Glutamatergic neuron (in vitro differentiated cells): ENCODE data around the gene PLK5. TPM values are rescaled to one million over a fixed set of nuclear protein-coding genes. Genes with fewer than 3 reads are reported as not detected.

Source experiments
- DNase-seq: peaks from one replicate; pipeline ENCODE4 v3.0.0; 2022
- H3K27ac Mint-ChIP-seq: one replicate; pipeline ENCODE4 v1.8.0; 2020; ENCODE audit warnings: mild to moderate bottlenecking, mixed read lengths, inconsistent platforms; ENCODE audit not compliant: unreplicated experiment
- H3K27me3 Mint-ChIP-seq: one replicate; pipeline ENCODE4 v1.8.0; 2020; ENCODE audit warnings: mild to moderate bottlenecking, moderate library complexity, mixed read lengths, inconsistent platforms; ENCODE audit not compliant: unreplicated experiment
- H3K36me3 Mint-ChIP-seq: one replicate; pipeline ENCODE4 v1.8.0; 2020; ENCODE audit warnings: mild to moderate bottlenecking, mixed read lengths, inconsistent platforms; ENCODE audit not compliant: unreplicated experiment
- H3K4me1 Mint-ChIP-seq: one replicate; pipeline ENCODE4 v1.8.0; 2020; ENCODE audit warnings: mild to moderate bottlenecking, low read depth, mixed read lengths, inconsistent platforms; ENCODE audit not compliant: unreplicated experiment
- H3K4me3 Mint-ChIP-seq: one replicate; pipeline ENCODE4 v1.8.0; 2020; ENCODE audit warnings: mild to moderate bottlenecking, mixed read lengths, inconsistent platforms; ENCODE audit not compliant: unreplicated experiment
- H3K9me3 Mint-ChIP-seq: one replicate; pipeline ENCODE4 v1.8.0; 2020; ENCODE audit warnings: mild to moderate bottlenecking, moderate library complexity, mixed read lengths, inconsistent platforms; ENCODE audit not compliant: unreplicated experiment
- total RNA-seq: library from RNA; stranded (reverse); fragmentation: NEBNext Ultra II Directional; extraction: Animal tissue kit (Norgen Biotek cat#: 25700); gene quantifications from one replicate; pipeline ENCODE4 v1.2.1, GENCODE V29; 2021; ENCODE audit not compliant: unreplicated experiment
- TF ChIP-seq, protein P1 (sequence below): fragments of 200-600 bp; sonication (generic); IDR thresholded peaks from one replicate; pipeline ENCODE4 v1.5.0; 2021; ENCODE audit not compliant: partially characterized antibody, unreplicated experiment

PLK5 gene
- total RNA-seq, 1 donor from 2014 or later = 0.69 TPM

DNA sequence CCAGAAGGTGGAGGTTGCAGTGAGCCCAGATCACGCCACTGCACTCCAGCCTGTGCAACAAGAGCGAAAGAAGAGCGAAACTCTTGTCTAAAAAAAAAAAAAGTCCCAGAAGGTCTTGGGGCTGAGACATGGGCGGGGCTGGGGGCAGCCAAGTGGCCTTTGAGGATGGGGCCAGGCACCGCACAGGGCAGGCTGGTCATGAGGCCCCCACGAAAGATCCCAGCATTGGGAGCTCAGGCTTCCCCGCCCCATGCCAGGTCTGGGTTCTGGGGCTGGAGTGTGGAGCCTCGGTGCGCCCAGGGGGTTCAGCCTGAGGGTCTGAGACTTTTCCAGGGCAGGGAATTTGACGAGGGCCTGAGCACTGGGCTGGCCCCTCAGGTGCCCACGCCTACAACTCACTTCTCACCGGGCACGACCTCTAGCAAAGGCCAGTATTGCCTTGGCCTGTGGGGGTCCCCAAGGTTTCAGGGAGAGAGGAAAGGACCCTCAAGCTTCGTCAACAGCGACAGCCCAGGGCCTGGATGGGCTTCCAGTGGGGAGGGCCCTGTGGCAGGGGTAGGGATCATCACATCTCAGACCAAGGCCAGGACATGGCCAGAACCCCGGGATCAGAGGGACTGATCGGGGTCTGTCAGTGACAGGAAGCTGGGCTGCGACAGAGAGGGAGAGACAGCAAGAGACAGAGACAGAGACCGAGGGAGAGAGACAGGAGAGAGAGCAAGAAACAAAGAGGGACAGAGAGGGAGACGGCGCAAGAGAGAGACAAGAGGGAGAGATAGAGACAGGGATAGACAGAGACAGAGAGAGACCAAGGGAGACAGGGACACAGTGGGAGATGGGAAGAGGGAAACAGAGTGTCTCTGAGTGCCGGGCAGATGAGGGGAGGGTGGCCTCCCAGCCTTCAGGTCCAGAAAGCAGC is 51.7 kb downstream of the PLK5 start:
- Mint-ChIP-seq H3K4me1 (no peaks in the 10 kb centered on the region), H3K9me3 (peaks cover 4% of the 10 kb centered on the region), H3K27ac (no peak overlapping the region), H3K27me3 (peaks cover 9% of the 10 kb centered on the region), H3K4me3 (no peak overlapping the region), H3K36me3 (no peaks in the 10 kb centered on the region)
- TF ChIP-seq, protein P1, sequence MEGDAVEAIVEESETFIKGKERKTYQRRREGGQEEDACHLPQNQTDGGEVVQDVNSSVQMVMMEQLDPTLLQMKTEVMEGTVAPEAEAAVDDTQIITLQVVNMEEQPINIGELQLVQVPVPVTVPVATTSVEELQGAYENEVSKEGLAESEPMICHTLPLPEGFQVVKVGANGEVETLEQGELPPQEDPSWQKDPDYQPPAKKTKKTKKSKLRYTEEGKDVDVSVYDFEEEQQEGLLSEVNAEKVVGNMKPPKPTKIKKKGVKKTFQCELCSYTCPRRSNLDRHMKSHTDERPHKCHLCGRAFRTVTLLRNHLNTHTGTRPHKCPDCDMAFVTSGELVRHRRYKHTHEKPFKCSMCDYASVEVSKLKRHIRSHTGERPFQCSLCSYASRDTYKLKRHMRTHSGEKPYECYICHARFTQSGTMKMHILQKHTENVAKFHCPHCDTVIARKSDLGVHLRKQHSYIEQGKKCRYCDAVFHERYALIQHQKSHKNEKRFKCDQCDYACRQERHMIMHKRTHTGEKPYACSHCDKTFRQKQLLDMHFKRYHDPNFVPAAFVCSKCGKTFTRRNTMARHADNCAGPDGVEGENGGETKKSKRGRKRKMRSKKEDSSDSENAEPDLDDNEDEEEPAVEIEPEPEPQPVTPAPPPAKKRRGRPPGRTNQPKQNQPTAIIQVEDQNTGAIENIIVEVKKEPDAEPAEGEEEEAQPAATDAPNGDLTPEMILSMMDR = no peak
- no peak for DNase-seq

DNA sequence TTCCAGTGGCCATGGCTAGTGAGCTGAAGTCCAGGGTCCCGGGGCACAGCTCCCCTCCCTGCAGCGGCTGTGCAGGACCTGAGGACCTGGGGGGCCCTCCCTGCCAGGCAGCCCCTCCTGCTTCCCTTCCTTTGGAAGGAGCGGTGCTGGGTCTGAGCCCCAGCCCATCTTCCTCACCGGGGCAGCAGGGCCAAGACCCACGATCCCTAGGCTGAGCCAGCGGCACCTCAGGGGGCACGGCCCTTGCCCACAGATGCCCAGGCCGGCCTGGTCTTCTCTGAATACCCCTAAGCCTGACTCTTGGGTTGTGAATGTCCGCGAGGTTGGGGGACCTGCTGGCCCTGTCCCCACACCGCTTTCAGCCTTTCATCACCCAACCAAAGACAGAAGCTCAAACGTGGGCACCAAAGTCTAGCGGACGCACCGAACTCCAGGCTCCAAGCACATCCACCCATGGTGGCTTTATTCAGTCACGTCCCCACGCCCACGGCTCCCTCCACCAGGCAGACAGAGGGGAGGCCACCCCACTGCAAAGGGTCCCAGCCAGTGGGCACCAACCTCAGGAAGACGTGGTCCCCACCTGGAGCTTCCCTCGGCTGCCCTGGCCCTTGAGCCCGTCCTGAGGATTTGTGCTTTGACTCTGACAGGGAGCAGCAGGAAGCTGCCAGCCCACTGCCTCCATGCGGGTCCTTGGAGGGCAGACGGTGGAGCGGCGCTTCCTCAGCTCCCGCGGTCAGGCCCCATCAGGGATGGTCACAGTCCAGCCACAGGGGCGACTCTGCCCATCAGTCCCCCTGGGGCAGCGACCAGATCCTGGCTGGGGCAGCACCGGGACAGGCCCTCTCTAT is 52.6 kb downstream of the PLK5 start:
- TF ChIP-seq, protein P1 = no peak
- Mint-ChIP-seq H3K27me3 (peaks cover 9% of the 10 kb centered on the region), H3K9me3 (peaks cover 4% of the 10 kb centered on the region), H3K4me3 (no peak overlapping the region), H3K36me3 (no peaks in the 10 kb centered on the region), H3K27ac (no peak overlapping the region), H3K4me1 (no peaks in the 10 kb centered on the region)
- no peak for DNase-seq

DNA sequence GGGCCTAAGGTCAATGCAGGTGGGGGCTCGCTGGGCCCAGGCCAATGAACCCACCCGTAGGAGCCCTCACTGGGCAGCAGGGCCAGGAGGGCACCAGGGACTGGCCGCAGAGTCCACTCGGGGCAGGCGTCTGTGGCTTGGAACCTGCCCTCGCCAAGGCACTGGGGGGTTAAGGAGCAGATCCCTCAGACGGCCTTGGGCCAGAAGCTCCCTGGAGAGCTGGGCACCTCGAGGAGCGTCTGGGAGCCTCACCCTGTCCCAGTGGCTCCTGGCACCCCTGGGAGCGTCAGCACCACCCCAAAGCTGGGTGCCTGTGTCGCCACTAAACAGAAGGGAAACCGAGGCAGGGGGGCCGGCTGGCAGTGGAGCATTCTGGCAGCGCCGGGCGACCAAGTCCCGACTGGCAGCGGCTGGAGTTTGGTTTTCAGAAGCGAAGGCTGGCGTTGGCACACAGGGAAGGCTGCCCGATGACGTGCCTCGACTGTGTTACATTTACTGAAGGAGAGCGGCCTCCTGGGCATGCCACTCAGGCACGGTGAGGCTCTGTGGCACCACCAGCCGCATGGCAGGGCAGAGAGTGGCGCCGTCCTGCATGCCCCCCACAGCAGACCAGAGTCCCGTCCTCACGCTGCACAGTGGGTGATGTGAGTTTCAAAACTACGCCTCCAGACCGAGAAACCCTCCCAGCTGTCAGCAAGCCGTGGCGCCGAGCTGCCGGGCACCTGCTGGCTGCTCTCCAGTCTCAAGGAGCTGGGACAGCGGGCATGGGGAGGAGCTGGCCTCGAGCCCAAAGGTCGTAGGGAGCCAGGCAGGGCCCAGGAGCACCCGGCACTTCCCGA is 53.4 kb downstream of the PLK5 start:
- Mint-ChIP-seq H3K36me3 (no peaks in the 10 kb centered on the region), H3K4me3 (no peak overlapping the region), H3K4me1 (no peaks in the 10 kb centered on the region), H3K27me3 (peaks cover 7% of the 10 kb centered on the region), H3K9me3 (peaks cover 4% of the 10 kb centered on the region), H3K27ac (no peak overlapping the region)
- DNase-seq = no peak
- TF ChIP-seq, protein P1 = no peak

DNA sequence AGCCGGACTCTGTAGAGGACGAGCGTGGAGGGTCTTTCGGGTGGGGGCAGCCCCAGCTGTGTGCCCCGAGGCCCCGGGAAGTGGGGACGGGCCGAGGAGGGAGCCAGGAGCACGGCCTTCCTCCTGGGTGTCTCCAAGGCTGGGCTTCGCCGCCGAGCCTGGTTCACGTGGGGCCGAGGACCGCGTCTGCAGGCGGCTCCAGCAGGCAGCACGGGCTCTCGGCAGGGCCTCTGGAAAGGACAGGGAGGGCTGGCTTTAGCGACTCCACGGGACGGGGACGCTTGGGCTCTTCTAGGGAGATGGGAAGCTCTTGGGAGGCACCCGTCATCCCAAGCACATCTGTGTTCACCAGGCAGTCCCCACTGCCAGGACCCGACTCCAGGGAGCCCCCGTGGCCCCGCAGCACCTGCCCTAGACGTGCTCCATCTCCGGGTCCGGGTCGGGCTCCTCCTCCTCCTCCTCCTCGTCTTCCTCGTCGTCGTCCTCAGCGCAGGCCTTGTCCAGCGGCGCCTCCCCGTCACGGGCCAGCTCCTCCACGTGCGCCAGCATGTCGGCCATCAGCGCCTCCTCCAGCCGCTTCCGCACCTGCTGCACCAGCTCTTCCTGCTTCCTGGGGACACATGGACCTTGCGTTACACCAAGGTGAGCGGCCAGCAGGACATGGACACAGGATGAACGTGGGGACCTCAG is 54.2 kb downstream of the PLK5 start:
- Mint-ChIP-seq H3K4me1 (no peaks in the 10 kb centered on the region), H3K4me3 (no peak overlapping the region), H3K9me3 (peaks cover 4% of the 10 kb centered on the region), H3K27me3 (peaks cover 7% of the 10 kb centered on the region), H3K27ac (no peak overlapping the region), H3K36me3 (no peaks in the 10 kb centered on the region)
- TF ChIP-seq, protein P1 = no peak
- DNase-seq = no peak
